H54 (cell line): ENCODE data around the gene GPC5.
"Not testable (repeated sequence)": the region's sequence is repeated elsewhere in the genome, so short reads cannot be mapped to it uniquely, and the experiment has no call there.

Source experiments
- DNase-seq: peaks from one replicate; pipeline ENCODE4 v3.0.0; 2011; ENCODE audit warnings: low spot score, mixed read lengths; ENCODE audit not compliant: insufficient read length
- FAIRE-seq: peaks from 3 replicates; lab custom pipeline; 2011; peaks lifted over from hg19 to GRCh38; lab: Jason Lieb, UNC
- POLR2A ChIP-seq: IDR thresholded peaks from 2 replicates; pipeline ENCODE4 v1.6.1; 2011; ENCODE audit warnings: low read depth, mild to moderate bottlenecking, low read length

Gene GPC5

DNA sequence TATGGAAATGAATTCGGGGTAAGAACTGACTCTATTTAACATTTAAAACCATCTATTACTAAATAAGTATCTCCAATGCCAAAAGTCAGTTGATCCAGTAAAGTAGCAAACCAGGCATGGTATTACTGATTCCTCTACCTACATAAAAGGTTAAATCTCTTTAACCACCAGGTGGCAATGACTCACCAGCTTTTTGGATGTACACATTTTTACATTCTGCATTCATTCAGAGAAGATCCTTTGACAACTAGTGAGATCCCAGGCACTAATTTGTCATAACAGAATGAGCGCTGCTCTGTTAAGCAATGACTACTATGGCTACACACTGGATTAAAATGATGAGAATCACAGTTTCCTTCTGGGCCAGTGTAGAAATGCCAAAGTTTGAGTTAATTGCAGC, 1498.4 kb downstream of the GPC5 start:
- FAIRE-seq (peak; percentile 68), DNase-seq (no peak)
- no peak for TF ChIP-seq POLR2A

- FAIRE-seq, DNase-seq: not testable (repeated sequence)
Measured at GRCh38 chr13:92898946-92899345, 1500.5 kb downstream of the GPC5 start.

- TF ChIP-seq POLR2A, result no peak
- DNase-seq (no peak), FAIRE-seq (no peak)
Measured at GRCh38 chr13:92900446-92900845, 1502.0 kb downstream of the GPC5 start.

GRCh38 chr13:92901739-92902138, 1503.3 kb downstream of the GPC5 start:
- FAIRE-seq (no peak), DNase-seq (no peak)
- TF ChIP-seq POLR2A, result no peak

DNA sequence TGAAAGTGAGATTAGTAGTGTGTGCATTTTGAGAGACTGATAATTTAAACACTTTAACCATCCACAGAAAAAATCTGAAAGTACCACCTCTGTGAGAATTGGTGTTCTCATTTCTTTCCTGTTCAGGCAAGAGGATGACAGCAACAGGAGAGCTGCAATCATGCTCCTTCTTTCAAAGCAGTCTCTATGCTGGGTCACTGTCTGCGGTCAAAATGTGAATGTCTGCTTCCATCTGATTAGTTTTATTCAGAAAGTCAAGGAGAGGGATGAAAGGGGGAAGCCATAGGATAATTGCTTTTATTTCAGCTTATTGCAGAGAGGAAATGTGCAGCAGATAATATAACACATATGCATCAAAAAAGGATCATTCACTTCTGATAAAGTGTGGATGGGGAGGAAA, 1514.2 kb downstream of the GPC5 start:
- DNase-seq (no peak), FAIRE-seq (peak; percentile 52)
- TF ChIP-seq POLR2A, result no peak

DNA sequence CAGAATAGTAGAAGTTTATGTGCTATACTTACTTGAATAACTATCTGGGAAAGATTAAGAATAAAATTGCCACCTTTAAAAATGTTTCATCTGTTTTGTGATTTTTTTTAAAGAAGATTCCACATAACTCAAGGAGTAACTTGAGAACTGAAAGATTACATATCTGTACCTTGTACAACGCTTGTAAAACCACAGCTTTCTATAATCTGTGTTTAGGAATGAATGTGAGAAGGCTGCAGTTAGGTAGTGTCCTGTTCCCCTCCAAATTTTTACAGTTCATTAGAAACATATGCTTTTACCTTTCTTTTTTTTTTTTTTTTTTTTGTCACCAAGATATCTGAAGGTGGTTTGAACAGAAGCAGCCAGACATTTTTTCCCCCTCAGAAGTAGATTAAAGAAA, 1515.4 kb downstream of the GPC5 start:
- no peak for TF ChIP-seq POLR2A

More for the DNA sequence above, 1515.4 kb downstream of the GPC5 start:
- DNase-seq (no peak), FAIRE-seq (no peak)
